ENCODE data around the gene TRIM10. TPM values are rescaled to one million over a fixed set of nuclear protein-coding genes. Genes with fewer than 3 reads are reported as not detected.

Gene TRIM10
- total and polyA plus RNA-seq, 12 donors: not detected

DNA sequence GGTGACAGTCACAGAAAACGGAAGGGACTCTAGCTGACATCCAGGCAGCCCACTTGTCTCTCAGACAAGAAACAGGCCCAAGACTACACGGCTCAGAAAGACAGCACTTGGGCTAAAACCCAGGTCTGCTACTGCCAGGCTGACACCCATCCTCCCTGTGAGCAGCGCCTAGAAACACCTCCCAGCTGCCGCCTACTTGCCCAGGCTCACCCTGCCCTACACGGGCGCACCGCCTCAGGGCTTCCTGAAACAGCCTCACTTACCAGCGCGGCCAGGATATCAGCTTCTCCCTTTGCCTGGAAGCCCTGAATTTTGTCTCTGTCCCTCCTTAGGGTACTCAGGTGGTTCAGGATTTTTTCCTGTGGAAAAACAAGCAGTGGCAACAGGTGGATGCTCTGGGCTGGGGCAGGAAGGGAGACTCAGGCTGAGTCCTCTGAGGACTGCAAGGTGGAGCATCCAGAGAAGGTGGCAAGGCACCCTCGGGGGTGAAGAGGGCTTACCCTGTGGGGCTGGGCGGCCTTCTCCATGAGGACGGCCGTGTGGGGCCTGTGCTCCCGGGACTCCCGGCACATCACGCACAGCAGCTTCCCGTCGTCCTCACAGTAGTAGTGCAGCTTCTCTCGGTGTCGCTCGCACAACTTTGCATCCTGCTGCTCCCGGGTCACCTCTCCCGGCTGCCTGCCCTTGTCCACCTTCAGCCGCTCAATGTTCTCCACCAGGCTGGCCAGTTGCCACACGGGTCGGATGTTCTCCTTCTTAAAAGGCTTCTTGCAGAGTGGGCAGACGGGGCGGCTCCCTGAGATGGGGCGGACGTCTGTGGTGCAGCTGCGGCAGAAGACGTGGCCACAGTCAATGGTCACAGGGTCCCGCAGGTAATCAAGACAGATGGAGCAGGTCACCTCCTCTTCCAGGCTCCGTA, 37.4 kb upstream of the TRIM10 start:
- Histone ChIP-seq H3K36me3 (peaks cover 0 to 79% (median 52%) of the 10 kb centered on the region in 9 donors), H3K4me1 (peaks cover 0 to 29% (median 10%) of the 10 kb centered on the region in 9 donors), H3K9me3 (no peaks in the 10 kb centered on the region), H3K27ac (no peak overlapping the region), H3K27me3 (no peaks in the 10 kb centered on the region), H3K4me3 (no peak overlapping the region)
- 90 to 92% methylated on average over 34 of the region's 34 CpGs for WGBS, 2 donors
- TF ChIP-seq, protein P1, sequence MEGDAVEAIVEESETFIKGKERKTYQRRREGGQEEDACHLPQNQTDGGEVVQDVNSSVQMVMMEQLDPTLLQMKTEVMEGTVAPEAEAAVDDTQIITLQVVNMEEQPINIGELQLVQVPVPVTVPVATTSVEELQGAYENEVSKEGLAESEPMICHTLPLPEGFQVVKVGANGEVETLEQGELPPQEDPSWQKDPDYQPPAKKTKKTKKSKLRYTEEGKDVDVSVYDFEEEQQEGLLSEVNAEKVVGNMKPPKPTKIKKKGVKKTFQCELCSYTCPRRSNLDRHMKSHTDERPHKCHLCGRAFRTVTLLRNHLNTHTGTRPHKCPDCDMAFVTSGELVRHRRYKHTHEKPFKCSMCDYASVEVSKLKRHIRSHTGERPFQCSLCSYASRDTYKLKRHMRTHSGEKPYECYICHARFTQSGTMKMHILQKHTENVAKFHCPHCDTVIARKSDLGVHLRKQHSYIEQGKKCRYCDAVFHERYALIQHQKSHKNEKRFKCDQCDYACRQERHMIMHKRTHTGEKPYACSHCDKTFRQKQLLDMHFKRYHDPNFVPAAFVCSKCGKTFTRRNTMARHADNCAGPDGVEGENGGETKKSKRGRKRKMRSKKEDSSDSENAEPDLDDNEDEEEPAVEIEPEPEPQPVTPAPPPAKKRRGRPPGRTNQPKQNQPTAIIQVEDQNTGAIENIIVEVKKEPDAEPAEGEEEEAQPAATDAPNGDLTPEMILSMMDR (IDR thresholded peaks at IDR 0.05): no peak
- intact Hi-C loops (cut with DNase I): no loop called here
- DNase-seq: no peak
- ATAC-seq: peak in 1 of 8 donors; percentile 36

DNA sequence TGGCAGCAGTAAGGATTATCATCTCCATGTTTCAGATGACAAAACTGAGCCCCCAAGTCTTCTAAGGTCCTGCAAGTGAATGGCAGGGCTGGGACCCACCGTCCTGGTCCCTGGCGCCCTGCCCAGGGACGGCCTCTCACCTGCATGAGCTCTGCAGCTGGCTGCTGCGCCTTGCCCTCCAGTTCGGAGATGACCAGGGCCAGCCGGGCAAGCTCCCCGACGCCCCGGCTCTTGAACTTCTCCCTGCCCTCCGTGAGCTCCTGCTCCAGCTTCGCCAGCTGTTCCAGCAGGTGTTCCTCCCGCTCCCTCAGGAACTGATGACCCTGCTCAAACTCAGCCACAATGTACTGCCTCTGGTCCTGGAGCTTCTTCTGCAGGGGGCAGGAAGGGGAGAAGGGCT, 35.4 kb upstream of the TRIM10 start:
- Histone ChIP-seq H3K27ac (no peak overlapping the region), H3K27me3 (no peaks in the 10 kb centered on the region), H3K4me3 (no peak overlapping the region), H3K36me3 (peaks cover 0 to 95% (median 56%) of the 10 kb centered on the region in 9 donors), H3K4me1 (peaks cover 0 to 14% (median 3%) of the 10 kb centered on the region in 9 donors), H3K9me3 (no peaks in the 10 kb centered on the region)
- intact Hi-C loops (cut with DNase I): no loop called here
- ATAC-seq (no peak), DNase-seq (no peak)
- TF ChIP-seq, protein P1 (IDR thresholded peaks at IDR 0.05): no peak
- WGBS, 2 donors: 96% methylated on average over 12 of the region's 12 CpGs

DNA sequence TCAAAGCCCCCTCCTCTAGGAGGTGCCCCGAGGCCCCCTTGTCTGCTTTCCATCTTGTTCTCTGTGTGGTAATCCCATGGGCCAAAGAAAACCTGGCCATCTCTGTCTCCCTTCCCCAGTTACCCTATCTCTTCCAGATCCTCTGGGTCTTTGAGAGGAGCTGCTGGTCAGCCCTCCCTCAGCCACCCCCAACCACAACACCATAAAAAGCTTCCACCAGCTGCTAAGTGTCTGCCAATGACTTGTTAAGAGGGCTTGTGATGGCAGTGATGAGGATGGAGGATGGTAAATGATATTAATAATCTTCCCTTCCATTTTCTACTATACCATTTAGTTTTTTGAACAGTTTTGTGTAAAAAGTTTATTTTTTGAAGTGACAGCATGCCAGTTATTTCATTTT, 34.9 kb upstream of the TRIM10 start:
- intact Hi-C loops (cut with DNase I): no loop called here
- Histone ChIP-seq H3K27ac (no peak overlapping the region), H3K27me3 (no peaks in the 10 kb centered on the region), H3K4me1 (peaks cover 0 to 10% (median 0%) of the 10 kb centered on the region in 9 donors), H3K4me3 (no peak overlapping the region), H3K9me3 (no peaks in the 10 kb centered on the region), H3K36me3 (peaks cover 0 to 95% (median 56%) of the 10 kb centered on the region in 9 donors)
- TF ChIP-seq, protein P1 (IDR thresholded peaks at IDR 0.05): no peak
- 75 to 96% methylated on average over 1 of the region's 1 CpG for WGBS, 2 donors
- DNase-seq: no peak
- ATAC-seq: no peak

DNA sequence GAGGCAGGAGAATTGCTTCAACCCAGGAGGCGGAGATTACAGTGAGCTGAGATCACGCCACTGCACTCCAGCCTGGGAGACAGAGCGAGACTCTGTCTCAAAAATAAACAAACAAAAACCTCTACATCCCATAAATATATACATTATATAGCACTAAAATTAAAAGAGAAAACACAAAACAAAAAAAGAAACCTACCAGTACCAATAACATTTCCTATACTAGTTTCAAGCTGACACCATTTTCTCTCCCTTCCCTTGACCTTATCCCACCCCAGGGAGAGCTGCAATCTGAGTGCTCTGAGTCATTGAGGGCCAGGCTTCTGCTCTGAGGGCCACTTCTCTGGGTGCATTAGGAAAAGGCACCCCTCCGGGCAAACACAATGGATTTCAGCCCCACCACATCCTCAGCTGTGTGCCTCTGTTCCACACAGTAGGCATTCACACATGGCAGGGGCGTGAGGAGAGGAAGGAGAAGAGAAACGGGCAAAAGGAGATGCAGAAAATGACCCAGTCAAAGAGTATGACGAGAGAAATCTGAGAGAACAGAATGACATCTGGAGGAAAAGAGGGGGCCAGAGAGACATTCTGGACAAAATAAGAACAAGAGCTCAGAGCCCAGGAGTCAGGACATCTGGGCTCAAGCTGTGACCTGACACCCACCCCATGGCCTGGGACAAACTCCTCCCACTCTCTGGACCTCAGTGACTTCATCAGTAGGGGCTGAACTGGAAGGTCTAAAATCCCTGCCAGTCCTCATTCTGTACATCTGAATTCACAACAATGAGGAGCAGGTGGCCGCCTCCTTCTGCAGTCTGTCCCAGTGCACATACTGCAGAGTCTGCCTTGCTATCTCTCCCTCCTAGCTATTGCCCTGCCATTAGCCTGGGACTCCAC, 34.0 kb upstream of the TRIM10 start:
- Histone ChIP-seq H3K27ac (no peak overlapping the region), H3K36me3 (peaks cover 0 to 95% (median 48%) of the 10 kb centered on the region in 9 donors), H3K4me3 (no peak overlapping the region), H3K9me3 (no peaks in the 10 kb centered on the region), H3K4me1 (peaks cover 0 to under 1% (median 0%) of the 10 kb centered on the region in 9 donors), H3K27me3 (no peaks in the 10 kb centered on the region)
- DNase-seq: no peak
- intact Hi-C loops (cut with DNase I): no loop called here
- TF ChIP-seq, protein P1 (IDR thresholded peaks at IDR 0.05): no peak
- WGBS, 2 donors: 89 to 90% methylated on average over 8 of the region's 8 CpGs
- peak in 4 of 8 donors; percentile 15 to 59 (median 25) for ATAC-seq

Data from heart right ventricle (tissue), 16 donors.